Prostate gland (tissue), 2 donors: ENCODE results near the gene ABLIM1. TPM values are rescaled to one million over a fixed set of nuclear protein-coding genes. Genes with fewer than 3 reads are reported as not detected.

ENCODE experiments used
- DNase-seq: peaks from one replicate; pipeline ENCODE4 v3.0.0-alpha.2; 2019; ENCODE audit warnings: low spot score
- H3K27ac ChIP-seq, 2 donors: fragments of 200-600 bp; sonication (generic); 2 replicates each; pipeline ENCODE4 v1.5.1; 2017 to 2019
- H3K27me3 ChIP-seq: fragments of 200-600 bp; sonication (generic); replicated peaks from 2 replicates; pipeline ENCODE4 v1.5.1; 2019; ENCODE audit not compliant: insufficient read depth
- H3K36me3 ChIP-seq, 2 donors: fragments of 200-600 bp; sonication (generic); 1 replicate in 1 of 2; 2 replicates in 1 of 2; pipeline versions ENCODE4 v1.5.1 to v1.8.1; 2017 to 2019
- H3K4me1 ChIP-seq: fragments of 200-600 bp; sonication (generic); replicated peaks from 2 replicates; pipeline ENCODE4 v1.5.1; 2019
- H3K4me3 ChIP-seq, 2 donors: fragments of 200-600 bp; sonication (generic); 2 replicates each; pipeline ENCODE4 v1.5.1; 2017 to 2019
- H3K9me3 ChIP-seq: fragments of 200-600 bp; sonication (generic); 2 replicates; pipeline ENCODE4 v1.5.1; 2017
- CTCF ChIP-seq, 4 experiments: fragments of 200-600 bp in 2 of 4; fragments of 450-650 bp in 2 of 4; sonication (generic) in 2 of 4; IDR thresholded peaks; 1 replicate in 3 of 4; 2 replicates in 1 of 4; pipeline ENCODE4 v1.5.1; 2016 to 2019; ENCODE audit warnings: antibody characterized with exemption in 4 of 4, mild to moderate bottlenecking in 2 of 4, moderate library complexity in 2 of 4
- POLR2A ChIP-seq: fragments of 450-650 bp; IDR thresholded peaks from one replicate; pipeline ENCODE4 v1.6.1; 2016; ENCODE audit warnings: antibody characterized with exemption, mild to moderate bottlenecking
- POLR2AphosphoS5 ChIP-seq: sonication (generic); formaldehyde crosslinking; IDR thresholded peaks from one replicate; pipeline ENCODE4 v1.6.1; 2017; ENCODE audit warnings: antibody characterized with exemption
- WGBS: methylation state at CpG from one replicate; pipeline ENCODE4 v1.1.5; 2018; 5-methylcytosine and 5-hydroxymethylcytosine counted together
- intact Hi-C: fragments of 100-400 bp; cut with DNase I; formaldehyde crosslinking; loops from one replicate; pipeline ENCODE4 v1.14.2; 2022
- total RNA-seq, 2 donors: library from RNA; depleted of rRNA; stranded (reverse); fragments of >200 nt; gene quantifications; one replicate each; pipeline ENCODE4 v1.1.0, GENCODE V29; 2016

ABLIM1 gene
- total RNA-seq, 2 donors from 2014 or later: 43.9 to 138 TPM

- H3K27ac ChIP-seq: no peak overlapping the region
- H3K36me3 ChIP-seq: no peaks in the 10 kb centered on the region
- no peak for DNase-seq
- intact Hi-C loops: no loop called here
- H3K27me3 ChIP-seq: no peaks in the 10 kb centered on the region
- no peaks in the 10 kb centered on the region for H3K4me1 ChIP-seq
- H3K4me3 ChIP-seq: no peak overlapping the region
- no peaks in the 10 kb centered on the region for H3K9me3 ChIP-seq
- TF ChIP-seq POLR2AphosphoS5: no peak
- no peak for TF ChIP-seq CTCF (IDR thresholded peaks at IDR 0.05)
- no peak for TF ChIP-seq POLR2A
- WGBS: 85% methylated on average over 4 of the region's 4 CpGs
Observed at GRCh38 chr10:114432566-114433093, 225.4 kb downstream of the ABLIM1 start.

- DNase-seq: no peak
- intact Hi-C loops: no loop called here
- no peak for TF ChIP-seq CTCF (IDR thresholded peaks at IDR 0.05)
- TF ChIP-seq POLR2A: no peak
- TF ChIP-seq POLR2AphosphoS5: no peak
- 54% methylated on average over 4 of the region's 4 CpGs for WGBS
- Histone ChIP-seq H3K4me3 (no peak overlapping the region), H3K27me3 (no peaks in the 10 kb centered on the region), H3K36me3 (no peaks in the 10 kb centered on the region), H3K9me3 (no peaks in the 10 kb centered on the region), H3K4me1 (no peaks in the 10 kb centered on the region), H3K27ac (no peak overlapping the region)
Observed at GRCh38 chr10:114431414-114432135, 226.5 kb downstream of the ABLIM1 start.

- no peak overlapping the region for H3K4me3 ChIP-seq
- TF ChIP-seq CTCF (IDR thresholded peaks at IDR 0.05) (no peak), POLR2A (no peak), POLR2AphosphoS5 (no peak)
- H3K27me3 ChIP-seq: no peaks in the 10 kb centered on the region
- DNase-seq: no peak
- WGBS: 75% methylated on average over 12 of the region's 12 CpGs
- no peaks in the 10 kb centered on the region for H3K36me3 ChIP-seq
- intact Hi-C loops: no loop called here
- no peaks in the 10 kb centered on the region for H3K4me1 ChIP-seq
- H3K9me3 ChIP-seq: no peaks in the 10 kb centered on the region
- H3K27ac ChIP-seq: no peak overlapping the region
Observed at GRCh38 chr10:114430688-114431413, 227.2 kb downstream of the ABLIM1 start.

GRCh38 chr10:114429581-114430335 is 228.3 kb downstream of the ABLIM1 start:
- Histone ChIP-seq H3K27ac (no peak overlapping the region), H3K36me3 (no peaks in the 10 kb centered on the region), H3K9me3 (no peaks in the 10 kb centered on the region), H3K4me3 (no peak overlapping the region), H3K4me1 (no peaks in the 10 kb centered on the region), H3K27me3 (no peaks in the 10 kb centered on the region)
- no peak for DNase-seq
- 83% methylated on average over 9 of the region's 9 CpGs for WGBS
- TF ChIP-seq POLR2AphosphoS5 (no peak), POLR2A (no peak), CTCF (IDR thresholded peaks at IDR 0.05) (no peak)
- intact Hi-C loops: no loop called here
